ENCODE measurements around the gene ROBO2. TPM values are rescaled to one million over a fixed set of nuclear protein-coding genes. Genes with fewer than 3 reads are reported as not detected.

The ROBO2 gene
- total and polyA plus RNA-seq, 4 donors, result 0.30 to 72.4 (median 3.3) TPM

DNA sequence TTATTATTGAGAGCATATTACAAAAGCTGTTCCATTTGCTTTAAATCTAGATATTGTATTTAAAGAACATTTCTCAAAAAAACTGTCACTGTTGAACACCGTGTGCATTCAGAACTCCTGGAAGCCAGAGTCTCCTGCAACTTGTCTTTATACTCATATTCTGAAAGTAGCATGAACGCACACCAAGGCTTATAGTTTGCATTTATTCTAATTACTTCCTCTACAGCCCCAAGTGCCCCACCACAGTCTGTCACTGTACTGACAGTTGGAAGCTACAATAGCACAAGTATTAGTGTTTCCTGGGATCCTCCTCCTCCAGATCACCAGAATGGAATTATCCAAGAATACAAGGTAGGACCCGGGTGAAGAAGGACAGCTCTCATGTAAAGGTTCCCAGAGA is 537.4 kb downstream of the ROBO2 start:
- H3K9me3 ChIP-seq (ENCODE audit: control insufficient read depth in 4 of 4, insufficient read depth in 3 of 4, low read length in 3 of 4), result no peaks in the 10 kb centered on the region
- H3K4me3 ChIP-seq, result no peak overlapping the region
- peaks cover 0 to 22% (median 10%) of the 10 kb centered on the region in 4 donors for H3K36me3 ChIP-seq (ENCODE audit: control insufficient read depth in 4 of 4, insufficient read depth in 4 of 4, low read length in 4 of 4)
- H3K4me1 ChIP-seq (ENCODE audit: control insufficient read depth in 5 of 5, insufficient read depth in 5 of 5, low read length in 5 of 5), result peaks cover 0 to 5% (median 0%) of the 10 kb centered on the region in 5 donors
- TF ChIP-seq, protein P1, sequence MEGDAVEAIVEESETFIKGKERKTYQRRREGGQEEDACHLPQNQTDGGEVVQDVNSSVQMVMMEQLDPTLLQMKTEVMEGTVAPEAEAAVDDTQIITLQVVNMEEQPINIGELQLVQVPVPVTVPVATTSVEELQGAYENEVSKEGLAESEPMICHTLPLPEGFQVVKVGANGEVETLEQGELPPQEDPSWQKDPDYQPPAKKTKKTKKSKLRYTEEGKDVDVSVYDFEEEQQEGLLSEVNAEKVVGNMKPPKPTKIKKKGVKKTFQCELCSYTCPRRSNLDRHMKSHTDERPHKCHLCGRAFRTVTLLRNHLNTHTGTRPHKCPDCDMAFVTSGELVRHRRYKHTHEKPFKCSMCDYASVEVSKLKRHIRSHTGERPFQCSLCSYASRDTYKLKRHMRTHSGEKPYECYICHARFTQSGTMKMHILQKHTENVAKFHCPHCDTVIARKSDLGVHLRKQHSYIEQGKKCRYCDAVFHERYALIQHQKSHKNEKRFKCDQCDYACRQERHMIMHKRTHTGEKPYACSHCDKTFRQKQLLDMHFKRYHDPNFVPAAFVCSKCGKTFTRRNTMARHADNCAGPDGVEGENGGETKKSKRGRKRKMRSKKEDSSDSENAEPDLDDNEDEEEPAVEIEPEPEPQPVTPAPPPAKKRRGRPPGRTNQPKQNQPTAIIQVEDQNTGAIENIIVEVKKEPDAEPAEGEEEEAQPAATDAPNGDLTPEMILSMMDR (IDR thresholded peaks at IDR 0.05; ENCODE audit: control extremely low read depth, extremely low read depth), result no peak
- H3K27me3 ChIP-seq (ENCODE audit: control insufficient read depth in 3 of 3, insufficient read depth in 3 of 3, low read length in 2 of 3), result no peaks in the 10 kb centered on the region
- DNase-seq (no peak), ATAC-seq (ENCODE audit: insufficient read depth, low FRiP score) (no peak)
- H3K27ac ChIP-seq (ENCODE audit: low read depth in 1 of 2, low read length in 1 of 2), result no peak overlapping the region
- no peak overlapping the region for H3K9ac ChIP-seq (ENCODE audit: insufficient read depth in 1 of 2, low read length in 2 of 2)
- 50 to 58% methylated on average over 3 of the region's 3 CpGs for WGBS, 2 donors

DNA sequence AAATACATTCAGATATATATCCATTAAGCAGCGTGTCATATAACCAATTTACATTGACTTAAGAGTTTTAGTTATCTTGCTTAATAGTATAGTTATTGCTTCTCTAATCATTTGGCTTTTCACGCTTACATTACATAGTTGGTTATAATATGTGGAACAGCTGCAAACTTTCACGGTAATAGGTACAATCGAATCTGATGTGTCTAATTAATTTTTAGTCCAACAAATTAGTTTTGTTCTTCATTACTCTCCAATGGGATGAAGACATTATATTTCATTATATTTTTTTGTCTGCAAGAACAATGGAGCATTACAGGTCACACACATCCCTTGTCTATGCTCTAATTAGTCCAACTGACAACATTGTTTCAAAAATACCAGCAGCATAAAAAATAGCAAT is 546.3 kb downstream of the ROBO2 start:
- DNase-seq, result no peak
- Histone ChIP-seq H3K9me3 (ENCODE audit: control insufficient read depth in 4 of 4, insufficient read depth in 3 of 4, low read length in 3 of 4) (no peaks in the 10 kb centered on the region), H3K4me3 (no peak overlapping the region), H3K27ac (ENCODE audit: low read depth in 1 of 2, low read length in 1 of 2) (no peak overlapping the region), H3K4me1 (ENCODE audit: control insufficient read depth in 5 of 5, insufficient read depth in 5 of 5, low read length in 5 of 5) (peaks cover 0 to 5% (median 0%) of the 10 kb centered on the region in 5 donors), H3K9ac (ENCODE audit: insufficient read depth in 1 of 2, low read length in 2 of 2) (no peak overlapping the region), H3K36me3 (ENCODE audit: control insufficient read depth in 4 of 4, insufficient read depth in 4 of 4, low read length in 4 of 4) (peaks cover 0 to 15% (median 5%) of the 10 kb centered on the region in 4 donors), H3K27me3 (ENCODE audit: control insufficient read depth in 3 of 3, insufficient read depth in 3 of 3, low read length in 2 of 3) (no peaks in the 10 kb centered on the region)
- TF ChIP-seq, protein P1 (IDR thresholded peaks at IDR 0.05; ENCODE audit: control extremely low read depth, extremely low read depth), result no peak
- WGBS, 2 donors, result 92 to 93% methylated on average over 4 of the region's 4 CpGs
- no peak for ATAC-seq (ENCODE audit: insufficient read depth, low FRiP score)

DNA sequence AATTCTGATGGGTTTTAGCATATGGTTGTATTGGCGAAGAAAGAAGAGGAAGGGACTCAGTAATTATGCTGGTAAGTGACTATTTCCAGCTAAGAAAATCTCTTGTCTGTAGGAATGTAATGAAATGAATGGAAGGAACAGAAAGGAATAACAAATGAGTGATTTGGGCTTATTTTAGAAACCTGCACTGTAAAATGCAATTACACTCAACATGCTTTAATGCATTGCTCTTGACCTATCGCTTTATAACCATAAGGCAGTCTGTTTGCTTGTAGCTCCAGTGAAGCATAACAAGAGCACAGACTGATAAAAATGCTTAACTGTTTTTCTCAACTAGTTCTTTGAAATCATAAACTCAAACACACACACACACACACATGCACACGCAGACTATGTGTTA is 549.0 kb downstream of the ROBO2 start:
- H3K27ac ChIP-seq (ENCODE audit: low read depth in 1 of 2, low read length in 1 of 2), result no peak overlapping the region
- TF ChIP-seq, protein P1 (IDR thresholded peaks at IDR 0.05; ENCODE audit: control extremely low read depth, extremely low read depth), result no peak
- no peak overlapping the region for H3K9ac ChIP-seq (ENCODE audit: insufficient read depth in 1 of 2, low read length in 2 of 2)
- 90 to 91% methylated on average over 3 of the region's 3 CpGs for WGBS, 2 donors
- no peaks in the 10 kb centered on the region for H3K9me3 ChIP-seq (ENCODE audit: control insufficient read depth in 4 of 4, insufficient read depth in 3 of 4, low read length in 3 of 4)
- H3K4me3 ChIP-seq, result no peak overlapping the region
- peaks cover 0 to 2% (median 0%) of the 10 kb centered on the region in 5 donors for H3K4me1 ChIP-seq (ENCODE audit: control insufficient read depth in 5 of 5, insufficient read depth in 5 of 5, low read length in 5 of 5)
- no peak for DNase-seq
- H3K36me3 ChIP-seq (ENCODE audit: control insufficient read depth in 4 of 4, insufficient read depth in 4 of 4, low read length in 4 of 4), result peaks cover 0 to 11% (median 5%) of the 10 kb centered on the region in 4 donors
- ATAC-seq (ENCODE audit: insufficient read depth, low FRiP score), result no peak
- H3K27me3 ChIP-seq (ENCODE audit: control insufficient read depth in 3 of 3, insufficient read depth in 3 of 3, low read length in 2 of 3), result no peaks in the 10 kb centered on the region

DNA sequence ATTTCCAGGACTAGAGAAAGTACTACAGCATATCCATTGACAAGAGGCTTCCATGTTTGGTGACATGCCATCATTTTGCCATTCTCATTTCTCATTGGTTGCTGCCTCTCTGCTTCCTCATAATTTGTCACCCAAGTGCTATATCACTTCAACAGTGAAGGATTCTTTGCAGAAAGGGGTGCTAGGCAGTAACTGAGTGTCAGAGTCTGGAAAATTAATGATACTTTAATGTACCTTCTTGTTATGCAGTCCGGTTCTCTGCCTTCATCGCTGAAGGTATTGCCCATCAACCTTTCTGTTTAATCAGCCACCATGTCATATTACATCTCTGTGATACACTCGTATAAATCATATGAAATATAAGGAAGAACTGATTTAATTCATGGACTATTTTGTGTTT is 550.3 kb downstream of the ROBO2 start:
- H3K27ac ChIP-seq (ENCODE audit: low read depth in 1 of 2, low read length in 1 of 2), result no peak overlapping the region
- no peaks in the 10 kb centered on the region for H3K27me3 ChIP-seq (ENCODE audit: control insufficient read depth in 3 of 3, insufficient read depth in 3 of 3, low read length in 2 of 3)
- no peak overlapping the region for H3K9ac ChIP-seq (ENCODE audit: insufficient read depth in 1 of 2, low read length in 2 of 2)
- ATAC-seq (ENCODE audit: insufficient read depth, low FRiP score) (no peak), DNase-seq (no peak)
- peaks cover 0 to 19% (median 5%) of the 10 kb centered on the region in 4 donors for H3K36me3 ChIP-seq (ENCODE audit: control insufficient read depth in 4 of 4, insufficient read depth in 4 of 4, low read length in 4 of 4)
- WGBS, 2 donors, result 86 to 91% methylated on average over 3 of the region's 3 CpGs
- TF ChIP-seq, protein P1 (IDR thresholded peaks at IDR 0.05; ENCODE audit: control extremely low read depth, extremely low read depth), result no peak
- H3K9me3 ChIP-seq (ENCODE audit: control insufficient read depth in 4 of 4, insufficient read depth in 3 of 4, low read length in 3 of 4), result no peaks in the 10 kb centered on the region
- H3K4me3 ChIP-seq, result no peak overlapping the region
- no peaks in the 10 kb centered on the region for H3K4me1 ChIP-seq (ENCODE audit: control insufficient read depth in 5 of 5, insufficient read depth in 5 of 5, low read length in 5 of 5)
